SK-N-SH treated with all-trans-retinoic acid at 6 μM for 48 hours (cell line): ENCODE measurements around the gene CNTNAP2.
"Not testable (repeated sequence)": the region's sequence is repeated elsewhere in the genome, so short reads cannot be mapped to it uniquely, and the experiment has no call there.

Source experiments
- ATAC-seq: fragments of 200-7000 bp; cut with Tn5 transposase; 3 replicates; pipeline ENCODE4 v1.9.1; 2020; ENCODE audit warnings: mild to moderate bottlenecking, moderate library complexity
- ARNTL ChIP-seq: fragments of 450-650 bp; formaldehyde crosslinking; IDR thresholded peaks from 2 replicates; pipeline ENCODE4 v1.5.0; 2020; ENCODE audit warnings: low read depth, mild to moderate bottlenecking, moderate library complexity, borderline replicate concordance
- CREB5 ChIP-seq: fragments of 250-450 bp; sonication (Bioruptor Pico); IDR thresholded peaks from 2 replicates; pipeline ENCODE4 v1.5.1; 2020; ENCODE audit warnings: low read depth, mild to moderate bottlenecking, moderate library complexity
- CSDC2 ChIP-seq: fragments of 250-450 bp; sonication (Bioruptor Pico); IDR thresholded peaks from 2 replicates; pipeline ENCODE4 v1.5.0; 2020; ENCODE audit warnings: mild to moderate bottlenecking, moderate library complexity
- ESRRG ChIP-seq: fragments of 250-450 bp; sonication (Bioruptor Pico); IDR thresholded peaks from 2 replicates; pipeline ENCODE4 v1.6.1; 2021; ENCODE audit warnings: mild to moderate bottlenecking
- ISL1 ChIP-seq: fragments of 250-450 bp; sonication (Bioruptor Pico); IDR thresholded peaks from 2 replicates; pipeline ENCODE4 v2.1.2; 2022; ENCODE audit warnings: mild to moderate bottlenecking, moderate library complexity
- OSR1 ChIP-seq: fragments of 250-450 bp; sonication (Bioruptor Pico); IDR thresholded peaks from 2 replicates; pipeline ENCODE4 v1.8.0; 2022; ENCODE audit warnings: moderate library complexity, mild to moderate bottlenecking, inconsistent platforms
- PATZ1 ChIP-seq: fragments of 250-450 bp; sonication (Bioruptor Pico); IDR thresholded peaks from 2 replicates; pipeline ENCODE4 v1.8.0; 2020; ENCODE audit warnings: mild to moderate bottlenecking, moderate library complexity, borderline replicate concordance
- PPARA ChIP-seq: fragments of 250-450 bp; sonication (Bioruptor Pico); IDR thresholded peaks from 2 replicates; pipeline ENCODE4 v1.5.0; 2020; ENCODE audit warnings: mild to moderate bottlenecking, borderline replicate concordance
- RARB ChIP-seq: fragments of 250-450 bp; sonication (Bioruptor Pico); IDR thresholded peaks from 2 replicates; pipeline ENCODE4 v1.8.0; 2021; ENCODE audit warnings: mild to moderate bottlenecking, moderate library complexity
- SNAI2 ChIP-seq: fragments of 250-450 bp; sonication (Bioruptor Pico); IDR thresholded peaks from 2 replicates; pipeline ENCODE4 v1.5.0; 2020; ENCODE audit warnings: mild to moderate bottlenecking, moderate library complexity
- TCF4 ChIP-seq: fragments of 250-450 bp; sonication (Bioruptor Pico); IDR thresholded peaks from 2 replicates; pipeline ENCODE4 v1.8.0; 2021; ENCODE audit warnings: mild to moderate bottlenecking, moderate library complexity, borderline replicate concordance
- TOX ChIP-seq: fragments of 250-450 bp; sonication (Bioruptor Pico); IDR thresholded peaks from 2 replicates; pipeline ENCODE4 v1.8.0; 2021; ENCODE audit warnings: mild to moderate bottlenecking, moderate library complexity, borderline replicate concordance
- ZC3H10 ChIP-seq: fragments of 250-450 bp; sonication (Bioruptor Pico); IDR thresholded peaks from 2 replicates; pipeline ENCODE4 v1.5.1; 2021; ENCODE audit warnings: mild to moderate bottlenecking, moderate library complexity
- ZFP3 ChIP-seq: fragments of 250-450 bp; sonication (Bioruptor Pico); IDR thresholded peaks from 2 replicates; pipeline ENCODE4 v1.5.0; 2020; ENCODE audit warnings: mild to moderate bottlenecking, moderate library complexity
- ZNF565 ChIP-seq: fragments of 450-650 bp; formaldehyde crosslinking; conservative IDR thresholded peaks from 2 replicates; pipeline ENCODE4 v1.5.0; 2020; ENCODE audit warnings: low read depth, mild to moderate bottlenecking, moderate library complexity
- ZNF70 ChIP-seq: fragments of 450-650 bp; formaldehyde crosslinking; IDR thresholded peaks from 2 replicates; pipeline ENCODE4 v1.5.0; 2020; ENCODE audit warnings: mild to moderate bottlenecking, moderate library complexity
- TF ChIP-seq, protein P1 (sequence below): fragments of 250-450 bp; sonication (Bioruptor Pico); IDR thresholded peaks from 2 replicates; pipeline ENCODE4 v1.5.1; 2021; ENCODE audit warnings: mild to moderate bottlenecking, moderate library complexity
- TF ChIP-seq, protein P2 (sequence below): fragments of 250-450 bp; sonication (Bioruptor Pico); IDR thresholded peaks from 2 replicates; pipeline ENCODE4 v1.5.0; 2020; ENCODE audit warnings: mild to moderate bottlenecking, moderate library complexity
- TF ChIP-seq, protein P3 (sequence below): fragments of 250-450 bp; sonication (Bioruptor Pico); IDR thresholded peaks from 2 replicates; pipeline ENCODE4 v1.8.0; 2021; ENCODE audit warnings: low read depth, mild to moderate bottlenecking, moderate library complexity, borderline replicate concordance

The CNTNAP2 gene

DNA sequence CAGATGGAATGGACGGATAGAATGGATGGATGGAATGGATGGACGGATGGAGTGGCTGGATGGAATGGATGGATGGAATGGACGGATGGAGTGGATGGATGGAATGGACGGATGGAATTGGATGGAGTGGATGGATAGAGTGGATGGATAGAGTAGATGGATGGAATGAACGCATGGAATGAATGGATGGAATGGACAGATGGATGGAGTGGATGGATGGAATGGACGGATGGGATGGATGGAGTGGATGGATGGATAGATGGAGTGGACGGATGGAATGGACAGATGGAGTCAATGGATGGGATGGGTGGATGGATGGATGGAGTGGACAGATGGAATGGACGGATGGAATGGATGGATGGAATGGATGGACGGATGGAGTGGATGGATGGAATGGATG is 2214.2 kb downstream of the CNTNAP2 start:
- ATAC-seq, result no peak
- TF ChIP-seq ZFP3 (CRISPR knock-in tag), result no peak
- TF ChIP-seq, all 23 proteins: peak for 0

- ATAC-seq, result not testable (repeated sequence)
Measured at GRCh38 chr7:148331456-148331855, 2214.9 kb downstream of the CNTNAP2 start.

GRCh38 chr7:148332191-148333186 is 2215.9 kb downstream of the CNTNAP2 start:
- no peak for ATAC-seq
- no peak for TF ChIP-seq PATZ1 (CRISPR knock-in tag)
- TF ChIP-seq, protein P1, sequence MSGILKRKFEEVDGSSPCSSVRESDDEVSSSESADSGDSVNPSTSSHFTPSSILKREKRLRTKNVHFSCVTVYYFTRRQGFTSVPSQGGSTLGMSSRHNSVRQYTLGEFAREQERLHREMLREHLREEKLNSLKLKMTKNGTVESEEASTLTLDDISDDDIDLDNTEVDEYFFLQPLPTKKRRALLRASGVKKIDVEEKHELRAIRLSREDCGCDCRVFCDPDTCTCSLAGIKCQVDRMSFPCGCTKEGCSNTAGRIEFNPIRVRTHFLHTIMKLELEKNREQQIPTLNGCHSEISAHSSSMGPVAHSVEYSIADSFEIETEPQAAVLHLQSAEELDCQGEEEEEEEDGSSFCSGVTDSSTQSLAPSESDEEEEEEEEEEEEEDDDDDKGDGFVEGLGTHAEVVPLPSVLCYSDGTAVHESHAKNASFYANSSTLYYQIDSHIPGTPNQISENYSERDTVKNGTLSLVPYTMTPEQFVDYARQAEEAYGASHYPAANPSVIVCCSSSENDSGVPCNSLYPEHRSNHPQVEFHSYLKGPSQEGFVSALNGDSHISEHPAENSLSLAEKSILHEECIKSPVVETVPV (CRISPR knock-in tag), result no peak
- no peak for TF ChIP-seq ZNF565 (CRISPR knock-in tag)
- TF ChIP-seq RARB (CRISPR knock-in tag), result no peak
- no peak for TF ChIP-seq SNAI2
- no peak for TF ChIP-seq CSDC2 (CRISPR knock-in tag)
- TF ChIP-seq OSR1, result no peak
- TF ChIP-seq ARNTL (CRISPR knock-in tag), result no peak
- no peak for TF ChIP-seq ZFP3 (CRISPR knock-in tag)
- no peak for TF ChIP-seq TOX
- no peak for TF ChIP-seq ZNF70
- TF ChIP-seq PPARA (CRISPR knock-in tag), result no peak
- no peak for TF ChIP-seq ISL1 (CRISPR knock-in tag)
- TF ChIP-seq TCF4 (CRISPR knock-in tag), result no peak
- TF ChIP-seq CREB5 (CRISPR knock-in tag), result no peak
- TF ChIP-seq ESRRG (CRISPR knock-in tag), result no peak
- TF ChIP-seq ZC3H10 (CRISPR knock-in tag), result no peak
- TF ChIP-seq, protein P2, sequence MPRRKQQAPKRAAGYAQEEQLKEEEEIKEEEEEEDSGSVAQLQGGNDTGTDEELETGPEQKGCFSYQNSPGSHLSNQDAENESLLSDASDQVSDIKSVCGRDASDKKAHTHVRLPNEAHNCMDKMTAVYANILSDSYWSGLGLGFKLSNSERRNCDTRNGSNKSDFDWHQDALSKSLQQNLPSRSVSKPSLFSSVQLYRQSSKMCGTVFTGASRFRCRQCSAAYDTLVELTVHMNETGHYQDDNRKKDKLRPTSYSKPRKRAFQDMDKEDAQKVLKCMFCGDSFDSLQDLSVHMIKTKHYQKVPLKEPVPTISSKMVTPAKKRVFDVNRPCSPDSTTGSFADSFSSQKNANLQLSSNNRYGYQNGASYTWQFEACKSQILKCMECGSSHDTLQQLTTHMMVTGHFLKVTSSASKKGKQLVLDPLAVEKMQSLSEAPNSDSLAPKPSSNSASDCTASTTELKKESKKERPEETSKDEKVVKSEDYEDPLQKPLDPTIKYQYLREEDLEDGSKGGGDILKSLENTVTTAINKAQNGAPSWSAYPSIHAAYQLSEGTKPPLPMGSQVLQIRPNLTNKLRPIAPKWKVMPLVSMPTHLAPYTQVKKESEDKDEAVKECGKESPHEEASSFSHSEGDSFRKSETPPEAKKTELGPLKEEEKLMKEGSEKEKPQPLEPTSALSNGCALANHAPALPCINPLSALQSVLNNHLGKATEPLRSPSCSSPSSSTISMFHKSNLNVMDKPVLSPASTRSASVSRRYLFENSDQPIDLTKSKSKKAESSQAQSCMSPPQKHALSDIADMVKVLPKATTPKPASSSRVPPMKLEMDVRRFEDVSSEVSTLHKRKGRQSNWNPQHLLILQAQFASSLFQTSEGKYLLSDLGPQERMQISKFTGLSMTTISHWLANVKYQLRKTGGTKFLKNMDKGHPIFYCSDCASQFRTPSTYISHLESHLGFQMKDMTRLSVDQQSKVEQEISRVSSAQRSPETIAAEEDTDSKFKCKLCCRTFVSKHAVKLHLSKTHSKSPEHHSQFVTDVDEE (CRISPR knock-in tag), result no peak
- TF ChIP-seq, protein P3, sequence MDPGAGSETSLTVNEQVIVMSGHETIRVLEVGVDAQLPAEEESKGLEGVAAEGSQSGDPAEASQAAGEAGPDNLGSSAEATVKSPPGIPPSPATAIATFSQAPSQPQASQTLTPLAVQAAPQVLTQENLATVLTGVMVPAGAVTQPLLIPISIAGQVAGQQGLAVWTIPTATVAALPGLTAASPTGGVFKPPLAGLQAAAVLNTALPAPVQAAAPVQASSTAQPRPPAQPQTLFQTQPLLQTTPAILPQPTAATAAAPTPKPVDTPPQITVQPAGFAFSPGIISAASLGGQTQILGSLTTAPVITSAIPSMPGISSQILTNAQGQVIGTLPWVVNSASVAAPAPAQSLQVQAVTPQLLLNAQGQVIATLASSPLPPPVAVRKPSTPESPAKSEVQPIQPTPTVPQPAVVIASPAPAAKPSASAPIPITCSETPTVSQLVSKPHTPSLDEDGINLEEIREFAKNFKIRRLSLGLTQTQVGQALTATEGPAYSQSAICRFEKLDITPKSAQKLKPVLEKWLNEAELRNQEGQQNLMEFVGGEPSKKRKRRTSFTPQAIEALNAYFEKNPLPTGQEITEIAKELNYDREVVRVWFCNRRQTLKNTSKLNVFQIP (CRISPR knock-in tag), result no peak
